ENCODE results near the gene PTF1A.

DNA sequence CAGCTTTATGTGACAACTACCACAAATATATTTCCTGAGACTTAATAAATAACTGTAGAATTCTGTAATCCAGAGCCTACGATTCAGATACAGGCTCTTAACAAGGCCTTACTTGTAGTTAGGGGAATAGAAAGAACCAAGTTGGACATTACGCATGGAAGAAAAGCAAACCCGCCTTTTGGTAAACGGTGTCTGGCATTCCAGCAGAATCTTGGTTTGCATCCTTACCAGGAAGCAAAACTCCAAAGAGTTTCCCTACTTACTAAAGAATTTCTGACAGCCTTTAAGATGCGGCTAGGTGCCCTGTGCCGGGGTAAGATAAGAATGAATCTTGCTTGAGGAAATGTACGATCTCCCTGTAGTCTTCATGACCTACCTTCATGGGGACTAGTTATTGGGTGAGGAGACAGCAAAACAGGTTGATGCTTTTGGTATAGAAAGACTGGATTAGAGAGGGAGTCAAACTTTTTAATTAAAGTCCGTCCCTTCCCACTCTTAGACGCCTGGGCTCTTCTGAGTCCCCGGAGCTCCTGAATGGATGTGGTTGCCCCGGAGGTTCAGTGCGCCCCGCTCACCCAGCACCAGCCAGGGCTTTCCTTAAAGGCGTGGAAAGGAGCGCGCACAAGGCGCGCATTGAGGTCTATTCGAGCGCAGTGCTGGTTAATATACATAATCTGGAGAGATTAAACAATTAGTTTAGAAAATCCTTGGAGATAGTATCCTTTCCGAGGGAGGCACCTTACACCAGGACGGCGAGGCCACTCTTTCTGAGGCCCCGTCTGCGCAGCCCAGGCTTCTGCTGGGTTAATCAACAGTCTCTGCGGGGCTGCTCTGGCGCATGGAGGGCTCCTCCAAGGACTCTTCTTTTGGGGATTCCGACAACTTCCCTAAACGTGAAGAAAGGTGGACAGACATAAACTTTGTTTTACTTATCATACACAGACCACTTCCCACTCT lies 11.5 kb downstream of the PTF1A start:
- TF ChIP-seq, protein P1, sequence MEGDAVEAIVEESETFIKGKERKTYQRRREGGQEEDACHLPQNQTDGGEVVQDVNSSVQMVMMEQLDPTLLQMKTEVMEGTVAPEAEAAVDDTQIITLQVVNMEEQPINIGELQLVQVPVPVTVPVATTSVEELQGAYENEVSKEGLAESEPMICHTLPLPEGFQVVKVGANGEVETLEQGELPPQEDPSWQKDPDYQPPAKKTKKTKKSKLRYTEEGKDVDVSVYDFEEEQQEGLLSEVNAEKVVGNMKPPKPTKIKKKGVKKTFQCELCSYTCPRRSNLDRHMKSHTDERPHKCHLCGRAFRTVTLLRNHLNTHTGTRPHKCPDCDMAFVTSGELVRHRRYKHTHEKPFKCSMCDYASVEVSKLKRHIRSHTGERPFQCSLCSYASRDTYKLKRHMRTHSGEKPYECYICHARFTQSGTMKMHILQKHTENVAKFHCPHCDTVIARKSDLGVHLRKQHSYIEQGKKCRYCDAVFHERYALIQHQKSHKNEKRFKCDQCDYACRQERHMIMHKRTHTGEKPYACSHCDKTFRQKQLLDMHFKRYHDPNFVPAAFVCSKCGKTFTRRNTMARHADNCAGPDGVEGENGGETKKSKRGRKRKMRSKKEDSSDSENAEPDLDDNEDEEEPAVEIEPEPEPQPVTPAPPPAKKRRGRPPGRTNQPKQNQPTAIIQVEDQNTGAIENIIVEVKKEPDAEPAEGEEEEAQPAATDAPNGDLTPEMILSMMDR (IDR thresholded peaks at IDR 0.05 in 8 of 11, conservative IDR thresholded peaks at IDR 0.05 in 3 of 11) = no peak
- TF ChIP-seq POLR2AphosphoS5 (IDR thresholded peaks at IDR 0.05) = no peak

Data from spleen (tissue), 7 donors.